ENCODE results near the gene ITGA6. TPM values are rescaled to one million over a fixed set of nuclear protein-coding genes. Genes with fewer than 3 reads are reported as not detected.

ITGA6 gene
- total and polyA plus RNA-seq, 8 donors: 43.1 to 93.5 (median 75.1) TPM

GRCh38 chr2:172430027-172430426 is 2.6 kb downstream of the ITGA6 start:
- intact Hi-C loops (cut with DNase I): no loop called here

GRCh38 chr2:172430678-172431077 is 3.3 kb downstream of the ITGA6 start:
- peak overlapping the region in 1 of 2 donors; percentile 41 for H3K27ac ChIP-seq
- intact Hi-C loops (cut with DNase I): no loop called here

More at GRCh38 chr2:172430027-172430426, 2.6 kb downstream of the ITGA6 start:
- Histone ChIP-seq H3K4me3 (peak overlapping the region in 1 of 2 donors; percentile 75), H3K4me1 (peaks cover 5 to 60% of the 10 kb centered on the region in 2 donors), H3K36me3 (no peaks in the 10 kb centered on the region), H3K27ac (peak overlapping the region in 1 of 2 donors; percentile 86), H3K9me3 (no peaks in the 10 kb centered on the region), H3K27me3 (peaks cover 0 to 44% of the 10 kb centered on the region in 2 donors)
- DNase-seq (no peak), ATAC-seq (no peak)
- TF ChIP-seq CTCF (IDR thresholded peaks at IDR 0.05): no peak

GRCh38 chr2:172431463-172431862 is 4.1 kb downstream of the ITGA6 start:
- peak in 1 of 4 donors; percentile 62 for DNase-seq
- H3K4me3 ChIP-seq: no peak overlapping the region
- ATAC-seq: peak; percentile 17

More at GRCh38 chr2:172430678-172431077, 3.3 kb downstream of the ITGA6 start:
- H3K9me3 ChIP-seq: no peaks in the 10 kb centered on the region
- no peak for DNase-seq
- peaks cover 0 to 44% of the 10 kb centered on the region in 2 donors for H3K27me3 ChIP-seq
- ATAC-seq: no peak
- H3K36me3 ChIP-seq: no peaks in the 10 kb centered on the region
- no peak for TF ChIP-seq CTCF (IDR thresholded peaks at IDR 0.05)
- peaks cover 5 to 66% of the 10 kb centered on the region in 2 donors for H3K4me1 ChIP-seq
- peak overlapping the region in 1 of 2 donors; percentile 75 for H3K4me3 ChIP-seq

GRCh38 chr2:172431993-172432392 is 4.6 kb downstream of the ITGA6 start:
- Histone ChIP-seq H3K27ac (no peak overlapping the region), H3K4me3 (no peak overlapping the region), H3K36me3 (no peaks in the 10 kb centered on the region), H3K4me1 (peaks cover 5 to 68% of the 10 kb centered on the region in 2 donors), H3K27me3 (peaks cover 0 to 32% of the 10 kb centered on the region in 2 donors), H3K9me3 (no peaks in the 10 kb centered on the region)
- DNase-seq (no peak), ATAC-seq (no peak)
- TF ChIP-seq CTCF (IDR thresholded peaks at IDR 0.05): no peak
- intact Hi-C loops (cut with DNase I): no loop called here

More at GRCh38 chr2:172431463-172431862, 4.1 kb downstream of the ITGA6 start:
- intact Hi-C loops (cut with DNase I): no loop called here
- peak overlapping the region in 1 of 2 donors; percentile 41 for H3K27ac ChIP-seq
- no peaks in the 10 kb centered on the region for H3K9me3 ChIP-seq
- peaks cover 0 to 38% of the 10 kb centered on the region in 2 donors for H3K27me3 ChIP-seq
- H3K4me1 ChIP-seq: peaks cover 5 to 70% of the 10 kb centered on the region in 2 donors
- no peak for TF ChIP-seq CTCF (IDR thresholded peaks at IDR 0.05)
- H3K36me3 ChIP-seq: no peaks in the 10 kb centered on the region

- no peak overlapping the region for H3K27ac ChIP-seq
These were observed 5.8 kb downstream of the ITGA6 start for GRCh38 chr2:172433144-172433543.

More at GRCh38 chr2:172433144-172433543, 5.8 kb downstream of the ITGA6 start:
- no peaks in the 10 kb centered on the region for H3K36me3 ChIP-seq
- intact Hi-C loops (cut with DNase I): no loop called here
- DNase-seq: no peak
- H3K9me3 ChIP-seq: no peaks in the 10 kb centered on the region
- H3K4me3 ChIP-seq: no peak overlapping the region
- H3K27me3 ChIP-seq: peaks cover 0 to 21% of the 10 kb centered on the region in 2 donors
- no peak for TF ChIP-seq CTCF (IDR thresholded peaks at IDR 0.05)
- ATAC-seq: no peak
- H3K4me1 ChIP-seq: peaks cover 5 to 68% of the 10 kb centered on the region in 2 donors
